Measurements from ENCODE around the gene HSD11B1.

DNA sequence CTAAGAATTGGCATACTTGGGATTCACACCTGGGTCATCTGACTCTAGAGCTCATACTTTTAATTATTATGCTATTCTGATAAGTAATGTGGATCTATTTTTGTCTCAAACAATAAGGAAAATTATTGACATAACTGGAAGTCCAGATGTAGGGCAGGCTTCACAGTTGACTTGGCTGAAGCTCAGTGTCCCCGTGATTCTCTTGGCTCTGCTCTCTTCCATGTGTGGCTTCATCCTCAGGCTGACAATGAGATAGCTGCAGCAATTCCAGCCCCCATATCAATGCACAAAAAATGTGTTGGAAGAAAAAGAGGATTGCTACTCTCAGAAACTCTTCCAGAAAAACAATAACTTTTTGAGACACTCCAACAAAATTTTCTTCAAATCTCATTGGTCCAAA is 23.8 kb downstream of the HSD11B1 start:
- TF ChIP-seq, protein P1, sequence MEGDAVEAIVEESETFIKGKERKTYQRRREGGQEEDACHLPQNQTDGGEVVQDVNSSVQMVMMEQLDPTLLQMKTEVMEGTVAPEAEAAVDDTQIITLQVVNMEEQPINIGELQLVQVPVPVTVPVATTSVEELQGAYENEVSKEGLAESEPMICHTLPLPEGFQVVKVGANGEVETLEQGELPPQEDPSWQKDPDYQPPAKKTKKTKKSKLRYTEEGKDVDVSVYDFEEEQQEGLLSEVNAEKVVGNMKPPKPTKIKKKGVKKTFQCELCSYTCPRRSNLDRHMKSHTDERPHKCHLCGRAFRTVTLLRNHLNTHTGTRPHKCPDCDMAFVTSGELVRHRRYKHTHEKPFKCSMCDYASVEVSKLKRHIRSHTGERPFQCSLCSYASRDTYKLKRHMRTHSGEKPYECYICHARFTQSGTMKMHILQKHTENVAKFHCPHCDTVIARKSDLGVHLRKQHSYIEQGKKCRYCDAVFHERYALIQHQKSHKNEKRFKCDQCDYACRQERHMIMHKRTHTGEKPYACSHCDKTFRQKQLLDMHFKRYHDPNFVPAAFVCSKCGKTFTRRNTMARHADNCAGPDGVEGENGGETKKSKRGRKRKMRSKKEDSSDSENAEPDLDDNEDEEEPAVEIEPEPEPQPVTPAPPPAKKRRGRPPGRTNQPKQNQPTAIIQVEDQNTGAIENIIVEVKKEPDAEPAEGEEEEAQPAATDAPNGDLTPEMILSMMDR (conservative IDR thresholded peaks at IDR 0.05; ENCODE audit: low read length), result no peak
- no peak for TF ChIP-seq EZH2phosphoT487 (IDR thresholded peaks at IDR 0.05; ENCODE audit: borderline replicate concordance)

All from Loucy (cell line).